ENCODE results near the gene SLC25A52.

GRCh38 chr18:31789409-31789808 is 28.7 kb upstream of the SLC25A52 start:
- no peak for TF ChIP-seq EZH2 (IDR thresholded peaks at IDR 0.05; ENCODE audit: borderline replicate concordance)
- no peak for TF ChIP-seq EZH2phosphoT487 (IDR thresholded peaks at IDR 0.05; ENCODE audit: low read depth, severe bottlenecking, unreplicated experiment)
- TF ChIP-seq CTCF (IDR thresholded peaks at IDR 0.05; ENCODE audit: poor library complexity) = no peak

Data from hepatocyte (in vitro differentiated cells).